H1 (cell line): ENCODE results near the gene TM9SF2. TPM values are rescaled to one million over a fixed set of nuclear protein-coding genes. Genes with fewer than 3 reads are reported as not detected.

ENCODE experiments used
- CTCF ChIA-PET: fragments of 300-600 bp; sonication (Branson Sonifier 250); formaldehyde crosslinking; loops from one replicate; lab custom pipeline; 2021; ENCODE audit not compliant: partially characterized antibody; lab: Charles Lee
- POLR2A ChIA-PET: fragments of 300-600 bp; sonication (Branson Sonifier 250); formaldehyde crosslinking; loops from one replicate; lab custom pipeline; 2021; ENCODE audit warnings: inconsistent platforms; ENCODE audit not compliant: partially characterized antibody; lab: Charles Lee
- DNase-seq, 2 experiments: peaks; one replicate each; pipeline versions ENCODE4 v3.0.0 to v3.0.0-alpha.2; 2010 to 2022; ENCODE audit warnings: low spot score in 2 of 2, low read depth in 1 of 2, mixed read lengths in 1 of 2
- FAIRE-seq: peaks from 2 replicates; lab custom pipeline; 2011; peaks lifted over from hg19 to GRCh38; lab: Jason Lieb, UNC
- H2AFZ ChIP-seq: 2 replicates; pipeline ENCODE4 v1.8.1; 2012; ENCODE audit warnings: low read length, inconsistent platforms
- H2AK5ac ChIP-seq: 2 replicates; pipeline ENCODE4 v1.6.1; 2013; ENCODE audit warnings: low read depth, low read length
- H2BK120ac ChIP-seq: replicated peaks from 2 replicates; pipeline ENCODE3; 2013; ENCODE audit warnings: low read depth, low read length, inconsistent platforms
- H2BK12ac ChIP-seq: 2 replicates; pipeline ENCODE4 v1.6.1; 2013; ENCODE audit warnings: low read depth, low read length
- H2BK15ac ChIP-seq: 2 replicates; pipeline ENCODE4 v1.6.1; 2013; ENCODE audit warnings: low read length
- H2BK20ac ChIP-seq: 2 replicates; pipeline ENCODE4 v1.6.1; 2013; ENCODE audit warnings: low read length
- H2BK5ac ChIP-seq: 2 replicates; pipeline ENCODE4 v1.6.1; 2013; ENCODE audit warnings: low read depth, low read length
- H3K14ac ChIP-seq: 2 replicates; pipeline ENCODE4 v1.6.1; 2013; ENCODE audit warnings: inconsistent platforms; ENCODE audit not compliant: insufficient read length
- H3K18ac ChIP-seq: 2 replicates; pipeline ENCODE4 v1.6.1; 2013; ENCODE audit warnings: low read length; ENCODE audit errors: extremely low read depth
- H3K23ac ChIP-seq: 2 replicates; pipeline ENCODE4 v1.6.1; 2013; ENCODE audit warnings: inconsistent platforms; ENCODE audit not compliant: insufficient read length
- H3K23me2 ChIP-seq: 2 replicates; pipeline ENCODE4 v1.6.1; 2013; ENCODE audit warnings: low read depth, low read length
- H3K27ac ChIP-seq: 2 replicates; pipeline ENCODE4 v1.6.1; 2011; ENCODE audit warnings: low read depth, low read length, inconsistent platforms
- H3K27me3 ChIP-seq, 4 experiments: replicated peaks in 1 of 4; 1 replicate in 1 of 4; 2 replicates in 3 of 4; pipeline versions ENCODE4 v1.6.1 to v1.8.1; 2011 to 2013; ENCODE audit warnings: low read length in 3 of 4, mild to moderate bottlenecking in 3 of 4, inconsistent platforms in 2 of 4, mixed read lengths in 2 of 4, moderate library complexity in 1 of 4; ENCODE audit not compliant: control insufficient read depth in 3 of 4, insufficient read depth in 3 of 4; ENCODE audit errors: extremely low read depth in 1 of 4
- H3K36me3 ChIP-seq, 4 experiments: 2 replicates each; pipeline versions ENCODE4 v1.6.1 to v1.8.1; 2011 to 2013; ENCODE audit warnings: mild to moderate bottlenecking in 4 of 4, low read length in 3 of 4, moderate library complexity in 2 of 4, control low read depth in 1 of 4, inconsistent platforms in 1 of 4; ENCODE audit not compliant: insufficient read depth in 4 of 4, control insufficient read depth in 2 of 4
- H3K4ac ChIP-seq: replicated peaks from 2 replicates; pipeline ENCODE3; 2013; ENCODE audit warnings: low read length, low read depth, mixed read lengths, inconsistent platforms; ENCODE audit not compliant: insufficient read length
- H3K4me1 ChIP-seq, 4 experiments: replicated peaks in 1 of 4; 1 replicate in 1 of 4; 2 replicates in 3 of 4; pipeline versions ENCODE4 v1.6.1 to v1.8.1; 2011 to 2013; ENCODE audit warnings: low read length in 3 of 4, inconsistent platforms in 2 of 4, mixed read lengths in 1 of 4; ENCODE audit not compliant: insufficient read depth in 4 of 4, control insufficient read depth in 3 of 4
- H3K4me2 ChIP-seq, 2 experiments: 2 replicates each; pipeline versions ENCODE4 v1.6.1 to v1.8.1; 2011 to 2013; ENCODE audit warnings: low read depth in 2 of 2, low read length in 2 of 2, control low read depth in 1 of 2, inconsistent platforms in 1 of 2, mild to moderate bottlenecking in 1 of 2; ENCODE audit not compliant: insufficient read depth in 1 of 2
- H3K4me3 ChIP-seq, 4 experiments: fragments of 200-600, 300-600 bp in 1 of 4; sonication (generic), shearing (Covaris generic), sonication (Bioruptor Twin) in 1 of 4; 2 replicates each; pipeline versions ENCODE4 v1.5.1 to v1.8.1; 2011 to 2016; ENCODE audit warnings: low read length in 4 of 4, low read depth in 3 of 4, control low read depth in 2 of 4, inconsistent platforms in 2 of 4, mild to moderate bottlenecking in 2 of 4, mixed read lengths in 1 of 4, moderate library complexity in 1 of 4; ENCODE audit not compliant: insufficient read depth in 2 of 4; ENCODE audit errors: extremely low read depth in 1 of 4
- H3K56ac ChIP-seq: replicated peaks from 2 replicates; pipeline ENCODE3; 2013; ENCODE audit warnings: low read depth, mild to moderate bottlenecking, mixed read lengths, low read length, inconsistent platforms; ENCODE audit not compliant: insufficient read length
- H3K79me1 ChIP-seq: 2 replicates; pipeline ENCODE4 v1.6.1; 2013; ENCODE audit warnings: low read depth, low read length, control low read depth
- H3K79me2 ChIP-seq, 2 experiments: 2 replicates each; pipeline versions ENCODE4 v1.6.1 to v1.8.1; 2012 to 2013; ENCODE audit warnings: low read length in 2 of 2, mild to moderate bottlenecking in 2 of 2, inconsistent platforms in 1 of 2; ENCODE audit not compliant: insufficient read depth in 2 of 2, control insufficient read depth in 1 of 2
- H3K9ac ChIP-seq, 4 experiments: replicated peaks in 1 of 4; 1 replicate in 1 of 4; 2 replicates in 3 of 4; pipeline versions ENCODE4 v1.6.1 to v1.8.1; 2011 to 2013; ENCODE audit warnings: low read depth in 3 of 4, low read length in 3 of 4, control low read depth in 2 of 4, mild to moderate bottlenecking in 2 of 4, moderate library complexity in 2 of 4, inconsistent platforms in 1 of 4; ENCODE audit errors: extremely low read depth in 1 of 4
- H3K9me3 ChIP-seq, 2 experiments: 2 replicates each; pipeline versions ENCODE4 v1.6.1 to v1.8.1; 2012 to 2013; ENCODE audit warnings: mild to moderate bottlenecking in 2 of 2, moderate library complexity in 2 of 2, control low read depth in 1 of 2, inconsistent platforms in 1 of 2, low read depth in 1 of 2, low read length in 1 of 2, mixed read lengths in 1 of 2; ENCODE audit not compliant: insufficient read depth in 2 of 2
- H4K20me1 ChIP-seq, 2 experiments: replicated peaks in 1 of 2; 2 replicates each; pipeline versions ENCODE3 to v1.8.1; 2011 to 2013; ENCODE audit warnings: inconsistent platforms in 2 of 2, low read length in 2 of 2, mild to moderate bottlenecking in 1 of 2; ENCODE audit not compliant: insufficient read depth in 2 of 2, control insufficient read depth in 1 of 2
- H4K5ac ChIP-seq: 2 replicates; pipeline ENCODE4 v1.6.1; 2013; ENCODE audit warnings: low read length, low read depth, mixed read lengths, inconsistent platforms; ENCODE audit not compliant: insufficient read length
- H4K8ac ChIP-seq: 2 replicates; pipeline ENCODE4 v1.8.0; 2013; ENCODE audit warnings: mild to moderate bottlenecking, moderate library complexity, low read length, inconsistent platforms; ENCODE audit not compliant: insufficient read depth; ENCODE audit errors: extremely low read depth
- H4K91ac ChIP-seq: replicated peaks from 2 replicates; pipeline ENCODE3; 2013; ENCODE audit warnings: low read length, mixed read lengths, inconsistent platforms; ENCODE audit not compliant: insufficient read length
- ASH2L ChIP-seq: fragments of 200-600, 300-600 bp; sonication (generic); IDR thresholded peaks from one replicate; pipeline ENCODE4 v1.7.1; 2017; ENCODE audit warnings: low read length
- BRCA1 ChIP-seq: IDR thresholded peaks from 2 replicates; pipeline ENCODE4 v1.6.1; 2012; ENCODE audit warnings: low read depth, low read length, improper control_type of control experiment
- CHD2 ChIP-seq: IDR thresholded peaks from 2 replicates; pipeline ENCODE4 v1.6.1; 2012; ENCODE audit warnings: low read length, improper control_type of control experiment
- EP300 ChIP-seq, 2 experiments: IDR thresholded peaks; 1 replicate in 1 of 2; 2 replicates in 1 of 2; pipeline ENCODE4 v1.6.1; 2011 to 2012; ENCODE audit warnings: low read depth in 2 of 2, low read length in 2 of 2, mild to moderate bottlenecking in 2 of 2, borderline replicate concordance in 1 of 2, inconsistent platforms in 1 of 2, moderate library complexity in 1 of 2
- KDM4A ChIP-seq: IDR thresholded peaks from one replicate; pipeline ENCODE4 v1.7.1; 2012; ENCODE audit warnings: low read depth, mild to moderate bottlenecking, moderate library complexity, low read length, inconsistent platforms; ENCODE audit not compliant: severe bottlenecking
- KDM5A ChIP-seq: fragments of 200-600 bp; IDR thresholded peaks from 2 replicates; pipeline ENCODE4 v1.7.1; 2012; ENCODE audit warnings: mild to moderate bottlenecking, low read length, inconsistent platforms, mixed read lengths
- POLR2A ChIP-seq, 2 experiments: IDR thresholded peaks; 1 replicate in 1 of 2; 2 replicates in 1 of 2; pipeline ENCODE4 v1.6.1; 2011; ENCODE audit warnings: low read depth in 2 of 2, low read length in 2 of 2, mild to moderate bottlenecking in 2 of 2; ENCODE audit errors: control extremely low read depth in 1 of 2
- RAD21 ChIP-seq, 2 experiments: IDR thresholded peaks in 1 of 2; conservative IDR thresholded peaks in 1 of 2; 2 replicates each; pipeline ENCODE4 v1.6.1; 2011; ENCODE audit warnings: low read depth in 2 of 2, low read length in 2 of 2, improper control_type of control experiment in 1 of 2, inconsistent platforms in 1 of 2, mild to moderate bottlenecking in 1 of 2, moderate library complexity in 1 of 2
- RFX5 ChIP-seq: IDR thresholded peaks from 2 replicates; pipeline ENCODE4 v1.6.1; 2011; ENCODE audit warnings: low read depth, low read length, improper control_type of control experiment, borderline replicate concordance
- RXRA ChIP-seq: IDR thresholded peaks from 2 replicates; pipeline ENCODE4 v1.6.1; 2011; ENCODE audit warnings: low read depth, mild to moderate bottlenecking, low read length, moderate library complexity; ENCODE audit not compliant: insufficient read depth
- WGBS, 2 experiments: shearing (Covaris generic) in 1 of 2; methylation state at CpG; one replicate each; pipeline versions ENCODE4 v1.1.6 to v1.1.7; 2013 to 2015; ENCODE audit warnings: low lambda C conversion rate in 2 of 2, mixed read lengths in 2 of 2, inconsistent platforms in 1 of 2, low coverage in 1 of 2, missing lambda C conversion rate in 1 of 2; ENCODE audit not compliant: insufficient replicate concordance in 2 of 2, insufficient coverage in 1 of 2, insufficient read length in 1 of 2; ENCODE audit errors: extremely low coverage in 1 of 2, missing lambda C conversion rate in 1 of 2; 5-methylcytosine and 5-hydroxymethylcytosine counted together
- polyA plus RNA-seq, 7 experiments: library from polyadenylated mRNA; depleted of rRNA in 3 of 7; stranded (reverse) in 5 of 7; unstranded in 2 of 7; fragments of >200 nt in 5 of 7; fragments of 200-250 nt in 2 of 7; gene quantifications; 1 replicate in 5 of 7; 2 replicates in 1 of 7; 4 replicates in 1 of 7; pipeline versions ENCODE4 v1.2.1 to v1.2.3, GENCODE V29; 2011 to 2013; ENCODE audit warnings: missing spikeins in 2 of 7, mixed read lengths in 2 of 7
- total RNA-seq: library from RNA; stranded (reverse); fragmentation: NEBNext Ultra II Directional; extraction: Animal tissue kit (Norgen Biotek cat#: 25700); gene quantifications from 2 replicates; pipeline ENCODE4 v1.2.1, GENCODE V29; 2021
- TF ChIP-seq, protein P1 (sequence below): IDR thresholded peaks from 2 replicates; pipeline ENCODE4 v1.6.1; 2012; ENCODE audit warnings: low read length, inconsistent platforms

The TM9SF2 gene
- total and polyA plus RNA-seq, 2 of the 8 experiments (the other 6 are each of a cell fraction or from before 2014, with no cell fraction given), result 68.0 to 101 TPM

DNA sequence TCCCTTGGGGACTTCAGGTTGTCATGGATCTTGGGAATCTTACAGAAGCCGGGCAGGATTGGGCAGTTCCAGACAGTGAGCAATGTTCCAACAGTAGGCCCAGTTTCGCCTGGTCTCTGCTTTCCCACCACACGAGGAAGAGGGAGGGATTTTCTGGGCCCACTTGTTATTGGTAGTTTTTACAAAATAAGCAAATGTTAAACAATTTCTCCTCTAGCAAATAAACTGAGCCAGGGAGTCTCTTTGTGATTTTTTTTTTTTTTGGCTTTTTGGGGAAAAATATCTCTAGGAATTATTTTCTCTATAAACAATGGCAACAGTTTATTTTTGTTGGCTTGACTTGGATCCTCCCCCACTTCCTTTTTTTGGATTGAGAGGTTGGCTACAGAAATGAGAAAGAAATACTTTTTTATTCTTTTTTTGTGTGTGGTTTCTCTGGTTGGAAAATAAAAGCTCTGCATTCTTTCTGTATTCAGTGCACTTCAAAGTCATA is 89.3 kb downstream of the TM9SF2 start:
- H4K20me1 ChIP-seq, result no peaks in the 10 kb centered on the region
- H2BK5ac ChIP-seq, result no peak overlapping the region
- ChIA-PET POLR2A (no interaction called here), CTCF (interaction anchor here (0.6 to 5.6 kb wide), 5 partner anchors 10 to 352 kb away, joined by 3 to 36 read pairs (median 4); partner anchors contain the start of gene CLYBL)
- H4K5ac ChIP-seq, result no peak overlapping the region
- 84% methylated on average over 3 of the region's 3 CpGs; no CpG with 5 or more reads in 1 of the 2 experiments for WGBS, 2 experiments
- no peaks in the 10 kb centered on the region for H3K23me2 ChIP-seq
- H3K23ac ChIP-seq, result no peak overlapping the region
- H3K36me3 ChIP-seq, result no peaks in the 10 kb centered on the region
- TF ChIP-seq KDM4A (no peak), ASH2L (no peak), CHD2 (no peak), KDM5A (no peak), RXRA (no peak), POLR2A (IDR thresholded peaks at IDR 0.05; ENCODE audit: control extremely low read depth in 1 of 2, low read depth in 2 of 2, low read length in 2 of 2) (no peak), RFX5 (no peak), EP300 (IDR thresholded peaks at IDR 0.05; ENCODE audit: borderline replicate concordance in 1 of 2, low read depth in 2 of 2, low read length in 2 of 2) (no peak), RAD21 (IDR thresholded peaks at IDR 0.05 in 1 of 2, conservative IDR thresholded peaks at IDR 0.05 in 1 of 2; ENCODE audit: low read depth in 2 of 2, low read length in 2 of 2) (no peak), BRCA1 (no peak)
- TF ChIP-seq, protein P1, sequence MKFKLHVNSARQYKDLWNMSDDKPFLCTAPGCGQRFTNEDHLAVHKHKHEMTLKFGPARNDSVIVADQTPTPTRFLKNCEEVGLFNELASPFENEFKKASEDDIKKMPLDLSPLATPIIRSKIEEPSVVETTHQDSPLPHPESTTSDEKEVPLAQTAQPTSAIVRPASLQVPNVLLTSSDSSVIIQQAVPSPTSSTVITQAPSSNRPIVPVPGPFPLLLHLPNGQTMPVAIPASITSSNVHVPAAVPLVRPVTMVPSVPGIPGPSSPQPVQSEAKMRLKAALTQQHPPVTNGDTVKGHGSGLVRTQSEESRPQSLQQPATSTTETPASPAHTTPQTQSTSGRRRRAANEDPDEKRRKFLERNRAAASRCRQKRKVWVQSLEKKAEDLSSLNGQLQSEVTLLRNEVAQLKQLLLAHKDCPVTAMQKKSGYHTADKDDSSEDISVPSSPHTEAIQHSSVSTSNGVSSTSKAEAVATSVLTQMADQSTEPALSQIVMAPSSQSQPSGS, result no peak
- H3K79me1 ChIP-seq, result no peaks in the 10 kb centered on the region
- no peaks in the 10 kb centered on the region for H3K9me3 ChIP-seq
- H2BK15ac ChIP-seq, result no peak overlapping the region
- no peak overlapping the region for H3K18ac ChIP-seq
- H3K27me3 ChIP-seq, result no peaks in the 10 kb centered on the region
- 0 out of 2 replicates have a peak overlapping the region, but pooled peaks have one; percentile 60 for H2BK12ac ChIP-seq
- no peak overlapping the region for H3K4ac ChIP-seq
- no peak overlapping the region for H2BK120ac ChIP-seq
- peak overlapping the region; percentile 97 for H2AFZ ChIP-seq
- H3K79me2 ChIP-seq, result no peaks in the 10 kb centered on the region
- FAIRE-seq (no peak), DNase-seq (no peak)
- H3K56ac ChIP-seq, result no peak overlapping the region
- H2BK20ac ChIP-seq, result no peak overlapping the region
- H3K4me3 ChIP-seq, result no peak overlapping the region
- H3K4me2 ChIP-seq, result no peak overlapping the region
- H4K91ac ChIP-seq, result no peak overlapping the region
- no peak overlapping the region for H3K27ac ChIP-seq
- H3K4me1 ChIP-seq, result peaks cover 0 to 2% (median 0%) of the 10 kb centered on the region in 4 experiments; a peak in 1 of 7 replicates
- no peak overlapping the region for H3K9ac ChIP-seq
- peak overlapping the region; percentile 60; the same call in 1 of the 2 replicates for H2AK5ac ChIP-seq
- no peak overlapping the region for H4K8ac ChIP-seq
- H3K14ac ChIP-seq, result no peak overlapping the region
